HG03103 (cell line): ENCODE measurements around the gene FOXP2.
"Not testable (repeated sequence)": the region's sequence is repeated elsewhere in the genome, so short reads cannot be mapped to it uniquely, and the experiment has no call there.

ENCODE experiments used
- ATAC-seq: cut with Tn5 transposase; IDR thresholded peaks from one replicate; pipeline ENCODE4 v1.9.1; 2021; ENCODE audit warnings: low read depth; ENCODE audit not compliant: unreplicated experiment

The FOXP2 gene

GRCh38 chr7:114419441-114420272 lies 5.0 kb downstream of the FOXP2 start:
- ATAC-seq = no peak

DNA sequence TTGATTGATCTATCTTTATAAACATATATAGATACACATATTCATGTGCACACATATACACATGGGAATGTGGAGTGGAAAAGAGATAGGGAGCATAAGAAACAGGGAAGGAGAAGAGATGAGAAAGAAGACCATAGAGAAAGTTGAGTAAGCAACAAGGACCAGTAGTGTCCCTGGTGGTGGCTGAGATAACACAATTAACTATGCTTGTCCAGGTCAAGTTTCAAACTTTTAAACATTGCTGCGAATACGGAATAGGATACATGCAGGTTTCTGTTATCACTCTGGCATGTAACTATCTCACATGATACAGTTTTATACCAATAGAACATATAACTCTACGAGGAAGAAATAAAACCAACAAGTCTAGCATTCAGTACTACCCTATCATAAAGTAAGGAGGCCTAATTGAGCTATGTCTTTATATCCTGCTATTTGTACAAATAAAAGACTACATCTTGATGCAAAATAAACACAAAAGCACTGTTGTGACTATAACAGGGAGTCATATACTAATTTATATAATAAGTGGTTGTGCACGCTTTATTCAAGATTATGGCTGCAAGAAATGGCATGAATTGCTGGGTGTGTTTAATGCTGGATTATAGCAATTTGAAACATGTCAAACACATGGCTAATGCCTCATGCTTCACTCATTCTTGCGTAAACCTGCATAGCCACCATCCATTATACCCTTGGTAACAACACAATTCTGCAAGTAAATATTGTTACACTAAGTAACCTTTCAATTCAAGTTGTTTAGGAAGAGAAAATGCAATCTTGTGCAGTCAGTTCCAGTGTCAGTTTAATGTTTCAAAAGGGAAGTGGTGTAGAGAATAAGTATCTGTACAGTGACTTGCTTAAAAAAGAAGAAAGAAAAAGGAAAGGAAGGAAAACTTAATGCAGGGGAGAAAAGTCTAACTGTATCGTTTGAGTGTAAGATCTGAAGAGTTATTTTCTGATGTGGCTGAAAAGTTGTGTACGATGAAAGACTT lies 8.2 kb downstream of the FOXP2 start:
- ATAC-seq = no peak

- no peak for ATAC-seq
Measured at GRCh38 chr7:114426382-114426781, 11.8 kb downstream of the FOXP2 start.

DNA sequence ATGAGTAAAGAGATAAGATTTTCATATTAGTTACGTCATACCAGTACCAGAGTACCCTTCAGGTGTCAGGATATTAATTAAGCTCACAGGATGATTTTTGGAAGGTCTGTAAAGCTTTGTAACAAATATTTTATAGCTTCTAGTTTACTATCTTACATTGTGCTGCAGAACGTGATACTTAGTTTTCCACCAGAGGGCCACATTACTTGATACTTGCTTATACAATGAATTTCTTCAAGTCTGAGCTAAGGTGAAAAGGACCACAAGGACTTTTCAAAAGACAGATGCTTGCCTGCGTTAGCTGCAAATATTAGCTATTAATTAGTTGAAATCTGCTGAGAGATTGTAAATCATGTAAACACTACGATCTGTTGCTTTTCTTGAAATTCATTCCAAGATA lies 12.2 kb downstream of the FOXP2 start:
- no peak for ATAC-seq

DNA sequence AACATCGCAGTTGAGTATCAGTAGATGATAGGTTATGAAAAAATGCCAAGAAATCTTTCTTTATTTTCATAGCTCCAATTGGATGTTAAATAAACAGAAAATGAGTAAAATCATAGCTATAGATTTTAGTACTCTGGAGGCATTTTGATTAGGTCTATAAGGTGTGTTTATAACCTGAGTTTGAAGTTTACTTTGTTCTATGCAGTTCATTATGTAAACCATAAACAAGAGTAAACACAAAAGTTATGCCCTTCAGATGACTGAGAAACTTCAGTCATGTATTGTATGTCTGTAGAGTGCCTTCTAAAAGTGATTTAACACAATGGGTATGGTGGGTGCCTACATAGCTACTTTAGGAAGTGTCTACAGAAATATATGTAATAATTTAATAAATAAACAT lies 13.6 kb downstream of the FOXP2 start:
- no peak for ATAC-seq

- ATAC-seq = no peak
Measured at GRCh38 chr7:114431189-114431588, 16.6 kb downstream of the FOXP2 start.

GRCh38 chr7:114432061-114432460 lies 17.4 kb downstream of the FOXP2 start:
- ATAC-seq = no peak

DNA sequence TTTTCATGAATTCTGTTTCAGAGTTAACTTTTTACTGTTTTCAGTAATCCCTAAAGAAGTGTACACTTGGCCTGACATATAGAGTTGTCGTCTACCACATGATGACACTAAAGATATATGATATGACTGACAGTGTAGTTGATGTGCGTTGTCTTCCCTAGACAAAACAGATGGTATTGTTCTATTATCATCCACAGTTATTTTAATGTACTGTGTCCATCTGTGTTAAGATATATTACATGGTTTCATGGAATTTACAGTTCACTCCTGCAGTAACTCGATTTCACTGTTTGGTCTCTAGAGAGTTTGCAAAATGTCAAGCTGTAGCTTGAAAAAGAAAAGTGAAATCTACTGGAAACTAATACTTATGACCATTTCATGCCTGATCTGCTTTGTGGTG lies 18.1 kb downstream of the FOXP2 start:
- ATAC-seq = no peak

DNA sequence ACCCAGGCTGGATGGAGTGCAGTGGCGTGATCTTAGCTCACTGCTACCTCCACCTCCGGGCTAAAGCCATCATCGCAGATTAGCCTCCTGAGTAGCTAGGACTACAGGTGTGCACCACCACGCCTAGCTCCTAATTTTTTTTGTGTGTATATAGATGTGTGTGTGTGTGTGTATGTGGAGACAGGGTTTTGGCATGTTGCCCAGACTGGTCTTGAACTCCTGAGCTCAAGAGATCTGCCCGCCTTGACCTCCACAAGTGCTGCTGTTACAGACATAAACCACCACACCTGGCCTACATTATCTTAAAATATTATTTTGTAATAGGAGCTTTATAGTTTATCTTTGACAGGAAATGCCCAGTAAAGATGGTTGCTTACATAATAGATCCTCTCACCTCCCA lies 25.0 kb downstream of the FOXP2 start:
- no peak for ATAC-seq

DNA sequence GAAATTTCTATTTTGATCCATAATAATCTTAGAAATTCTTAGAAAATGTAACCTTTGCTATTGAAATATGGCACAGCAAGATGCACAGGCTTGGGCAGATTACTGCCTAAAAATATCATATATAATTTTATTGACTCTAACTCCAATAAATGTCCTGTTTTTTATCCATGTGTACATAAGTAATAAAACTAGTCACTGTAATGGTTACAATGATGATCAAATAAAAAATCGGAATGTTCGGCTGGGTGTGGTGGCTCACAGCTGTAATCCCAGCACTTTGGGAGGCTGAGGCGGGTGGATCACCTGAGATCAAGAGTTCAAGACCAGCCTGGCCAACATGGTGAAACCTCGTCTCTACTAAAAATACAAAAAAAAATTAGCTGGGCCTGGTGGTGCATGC lies 26.3 kb downstream of the FOXP2 start:
- ATAC-seq = not testable (repeated sequence)

GRCh38 chr7:114444196-114444595 lies 29.6 kb downstream of the FOXP2 start:
- no peak for ATAC-seq

DNA sequence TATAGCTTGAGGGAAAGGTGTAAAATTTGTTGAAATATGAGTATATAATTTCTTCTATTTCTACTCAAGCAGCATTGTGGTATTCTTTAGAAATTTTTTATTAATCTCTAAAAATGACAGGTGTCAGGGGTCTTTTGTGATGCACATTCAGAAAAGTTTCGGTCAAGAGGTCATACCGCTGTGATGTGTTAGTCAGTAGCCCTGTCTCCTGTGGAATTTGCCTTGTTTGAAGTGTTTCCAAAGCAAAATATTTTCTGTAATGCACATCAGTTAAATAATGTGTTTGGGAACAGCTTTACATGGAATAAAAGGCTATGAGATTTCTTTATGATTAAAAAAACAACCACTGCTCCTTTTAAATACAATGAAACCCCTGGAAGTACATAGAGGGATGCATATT lies 35.8 kb downstream of the FOXP2 start:
- ATAC-seq = no peak

GRCh38 chr7:114459574-114459973 lies 45.0 kb downstream of the FOXP2 start:
- no peak for ATAC-seq

DNA sequence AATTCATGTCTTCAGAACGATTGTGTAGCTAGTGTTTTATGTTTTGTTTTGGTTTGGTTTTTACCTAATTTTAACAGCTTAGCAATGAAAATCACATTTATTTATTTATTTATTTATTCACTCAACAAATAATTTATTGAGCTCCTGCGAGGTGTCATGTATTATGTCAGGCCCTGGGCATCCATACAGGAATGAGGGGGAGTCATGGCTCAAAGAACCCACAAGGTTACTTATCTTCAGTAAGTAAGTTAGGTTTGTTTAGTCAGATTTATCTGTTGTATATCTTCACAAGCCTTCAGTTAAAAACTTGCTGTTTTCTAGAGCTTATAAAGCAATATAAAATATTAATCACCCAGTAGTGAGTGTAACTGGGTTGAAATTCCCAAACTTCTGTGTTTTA lies 45.4 kb downstream of the FOXP2 start:
- no peak for ATAC-seq

DNA sequence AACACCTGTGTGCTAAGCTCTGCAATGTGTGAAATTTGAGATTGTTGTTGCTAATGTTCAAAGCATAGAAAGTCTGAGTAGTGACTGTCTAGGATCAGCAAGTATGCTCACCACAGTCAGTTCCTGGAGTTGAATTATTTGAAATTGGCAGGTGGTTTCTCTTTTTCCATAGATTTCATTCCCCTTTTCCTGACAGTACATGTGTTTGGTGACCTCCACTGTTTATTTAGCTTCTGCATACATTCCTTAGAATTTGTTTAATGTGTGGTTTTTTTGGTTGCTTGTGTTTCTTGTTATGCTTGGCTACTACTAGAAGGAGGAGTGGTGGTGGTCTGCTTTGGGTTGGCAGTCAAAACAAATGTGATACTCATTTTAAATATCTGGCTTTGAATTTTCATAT lies 52.3 kb downstream of the FOXP2 start:
- ATAC-seq = no peak

DNA sequence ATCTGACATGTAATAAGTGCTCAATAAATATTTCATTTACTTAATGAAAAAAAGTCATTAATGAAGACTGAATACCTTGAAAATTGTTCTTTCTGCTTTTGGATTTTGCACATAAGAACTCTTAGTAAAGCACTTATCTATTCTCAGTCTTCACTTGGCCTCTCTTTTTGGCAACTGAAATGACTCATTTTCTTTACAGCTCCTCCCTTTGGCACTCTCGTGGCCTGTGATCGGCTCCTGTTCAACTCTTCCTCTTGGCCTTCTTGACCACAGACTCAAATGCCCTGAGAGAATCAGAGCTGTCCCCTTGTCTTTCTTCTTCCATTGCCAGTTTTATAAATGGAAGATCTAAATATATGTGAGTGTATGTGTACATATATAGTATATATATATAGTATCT lies 54.2 kb downstream of the FOXP2 start:
- ATAC-seq = no peak

DNA sequence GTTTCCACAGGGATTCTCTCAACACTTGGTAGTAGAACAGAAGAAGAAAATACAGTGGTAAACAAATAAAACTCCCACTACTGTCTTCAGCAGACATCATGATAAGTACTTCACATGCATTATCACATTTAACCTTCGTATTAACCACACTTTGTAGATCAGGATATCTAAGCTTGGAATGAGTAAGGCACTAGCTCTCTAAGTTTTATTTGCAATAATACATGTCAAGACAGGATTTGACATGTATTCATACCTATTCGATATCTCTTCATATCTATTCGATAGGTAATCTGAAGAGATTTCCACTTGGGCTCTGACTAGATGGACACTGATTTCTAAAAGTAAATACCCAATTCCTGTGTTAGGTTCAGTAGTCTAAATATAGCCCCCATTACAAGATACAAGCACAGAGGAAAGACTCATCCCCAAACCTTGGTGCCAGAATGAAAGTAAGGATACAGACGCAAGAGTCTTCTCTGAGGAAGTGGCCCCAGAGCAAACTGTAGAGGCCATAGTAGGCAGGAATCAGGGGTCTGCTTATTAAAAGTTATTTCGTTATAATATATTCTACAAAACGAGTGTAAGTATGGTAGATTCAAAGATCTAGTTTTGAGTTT lies 58.4 kb downstream of the FOXP2 start:
- ATAC-seq = no peak

DNA sequence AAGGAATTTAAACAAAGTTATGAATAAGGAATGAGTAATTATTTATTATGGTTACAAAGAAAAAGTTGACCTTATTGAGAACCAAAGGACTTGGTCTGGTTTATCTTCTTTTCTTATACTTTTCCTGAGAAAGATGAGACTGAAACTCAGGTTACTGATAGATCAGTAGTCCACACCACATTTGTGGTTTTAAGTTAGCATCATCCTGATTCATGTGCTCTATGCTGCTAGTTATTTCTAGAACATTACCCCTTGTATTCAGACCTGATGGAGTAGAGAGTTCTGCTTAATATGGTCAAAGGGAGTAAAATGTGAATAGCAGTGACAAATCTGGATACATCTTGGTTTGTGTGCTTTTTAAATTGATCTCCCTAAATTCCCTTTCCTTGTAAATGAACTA lies 63.8 kb downstream of the FOXP2 start:
- ATAC-seq = no peak

DNA sequence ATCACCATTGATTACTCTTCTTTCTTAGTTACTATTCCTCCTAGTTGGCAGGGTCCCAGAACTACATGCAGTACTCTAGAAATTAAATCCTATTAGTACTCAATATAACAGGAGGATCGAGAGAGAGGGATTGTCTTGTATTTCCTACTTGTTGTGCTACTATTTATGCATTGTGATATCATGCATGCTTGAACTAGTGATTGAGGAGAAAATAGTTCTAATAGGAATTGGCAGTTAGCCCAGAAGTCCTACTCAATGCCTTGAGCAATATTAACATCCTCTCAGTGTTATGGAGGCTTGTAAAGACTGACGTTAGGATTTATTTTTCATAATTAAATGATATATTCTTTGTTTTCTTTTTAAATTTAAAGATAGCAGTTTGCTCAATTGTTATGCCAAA lies 67.4 kb downstream of the FOXP2 start:
- ATAC-seq = no peak

- no peak for ATAC-seq
Measured at GRCh38 chr7:114484226-114484625, 69.6 kb downstream of the FOXP2 start.

GRCh38 chr7:114487174-114487573 lies 72.6 kb downstream of the FOXP2 start:
- ATAC-seq = no peak
